ENCODE results near the gene DET1.

DNA sequence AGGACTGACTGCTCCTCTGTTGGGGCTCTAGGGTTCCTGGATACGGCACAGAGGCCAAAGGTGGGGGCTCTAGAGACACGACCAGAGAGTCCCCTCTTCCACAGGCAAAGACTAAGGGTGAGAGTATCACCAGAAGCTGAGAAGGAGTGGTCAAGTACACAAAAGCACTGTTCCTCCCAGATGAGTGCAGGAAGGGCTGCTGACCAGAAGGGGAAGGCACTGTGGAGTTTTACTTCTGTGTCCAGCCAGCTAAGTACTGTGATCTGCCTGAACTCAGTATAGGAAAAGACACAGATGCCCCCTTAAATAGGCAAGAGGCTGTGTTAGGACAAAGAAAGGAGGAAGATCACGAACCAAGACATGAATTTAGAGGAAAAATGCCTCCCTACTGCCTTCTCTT, 67.3 kb downstream of the DET1 start:
- TF ChIP-seq GATA2 (IDR thresholded peaks at IDR 0.05; ENCODE audit: low read depth, low read length) (no peak), GATA3 (IDR thresholded peaks at IDR 0.05; ENCODE audit: low read depth, low read length) (no peak)
